Hepatic stellate cell (primary cell): Measurements from ENCODE around the gene AK5.

ENCODE experiments used
- DNase-seq: peaks from one replicate; pipeline ENCODE4 v3.0.0; 2011; ENCODE audit warnings: low spot score

AK5 gene

DNA sequence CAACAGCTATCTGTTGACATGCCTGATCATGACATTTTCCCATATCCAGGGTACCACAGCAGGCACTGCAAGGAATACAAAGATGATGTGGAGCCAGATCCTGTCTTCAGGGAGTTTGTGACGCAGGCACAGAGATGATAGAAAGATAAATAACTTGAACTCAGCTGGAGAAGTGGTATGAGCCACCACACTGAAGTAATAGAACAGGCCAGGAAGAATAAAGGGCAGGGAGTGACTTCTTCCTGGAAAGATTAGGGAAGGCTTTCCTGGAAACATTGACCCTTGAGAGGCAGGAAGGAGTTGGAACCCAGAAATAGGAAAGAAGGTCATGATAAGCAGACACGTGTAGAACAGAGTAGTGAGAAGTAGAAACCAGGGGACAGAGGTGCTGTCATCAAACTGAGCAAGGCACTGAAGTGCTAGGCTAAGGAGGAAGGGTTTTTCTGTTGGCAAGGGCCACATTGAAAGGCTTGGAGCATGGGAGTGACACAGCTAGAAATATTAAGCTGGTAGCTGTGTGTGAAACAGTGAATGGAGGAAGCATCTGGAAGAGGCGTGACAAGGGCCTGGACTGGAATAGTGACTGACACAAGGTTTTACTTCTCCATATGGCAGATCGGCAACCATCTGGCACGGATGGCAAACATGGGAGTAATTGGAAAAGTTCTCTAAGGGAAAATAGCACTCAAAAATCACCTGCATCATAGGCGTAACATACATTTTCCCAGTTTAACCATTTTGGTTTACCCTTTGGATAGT, 68.4 kb downstream of the AK5 start:
- no peak for DNase-seq

DNA sequence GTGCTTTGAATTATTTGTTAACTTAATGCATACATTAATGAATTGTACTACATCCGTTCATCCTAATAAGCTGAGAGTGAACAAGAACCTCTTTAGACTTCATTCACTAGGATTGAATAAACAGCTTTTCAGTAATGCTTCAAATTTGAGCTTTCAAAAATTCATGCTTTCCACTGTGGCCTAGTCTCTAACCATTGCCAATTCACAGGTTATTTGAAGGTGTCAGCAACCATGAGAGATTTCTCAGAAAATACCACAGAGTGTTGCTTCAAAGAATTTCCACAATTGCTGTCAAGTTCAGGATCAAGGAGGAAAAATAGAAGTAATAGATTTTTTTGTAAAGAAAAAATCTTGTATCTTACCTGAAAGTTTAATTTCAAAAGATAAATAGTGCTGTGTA, 72.7 kb downstream of the AK5 start:
- no peak for DNase-seq

DNA sequence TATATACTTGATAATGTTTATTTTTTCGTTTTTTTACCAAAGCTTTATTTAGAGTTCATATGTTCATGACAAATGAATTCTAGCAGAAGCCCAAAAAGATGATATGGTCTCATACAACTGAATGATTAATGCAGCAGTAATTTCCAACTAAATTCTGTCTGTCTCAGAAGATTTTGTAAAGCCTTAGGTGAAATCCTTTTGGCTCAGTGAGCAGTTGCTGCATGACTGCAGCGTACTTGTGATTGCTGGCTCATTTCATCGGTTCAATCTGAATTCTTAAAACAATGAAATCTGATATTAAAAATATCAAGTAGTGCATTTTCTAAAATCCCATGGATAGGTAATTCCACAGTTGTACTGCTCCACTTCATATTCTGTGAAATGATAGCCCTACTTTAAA, 73.2 kb downstream of the AK5 start:
- no peak for DNase-seq

DNA sequence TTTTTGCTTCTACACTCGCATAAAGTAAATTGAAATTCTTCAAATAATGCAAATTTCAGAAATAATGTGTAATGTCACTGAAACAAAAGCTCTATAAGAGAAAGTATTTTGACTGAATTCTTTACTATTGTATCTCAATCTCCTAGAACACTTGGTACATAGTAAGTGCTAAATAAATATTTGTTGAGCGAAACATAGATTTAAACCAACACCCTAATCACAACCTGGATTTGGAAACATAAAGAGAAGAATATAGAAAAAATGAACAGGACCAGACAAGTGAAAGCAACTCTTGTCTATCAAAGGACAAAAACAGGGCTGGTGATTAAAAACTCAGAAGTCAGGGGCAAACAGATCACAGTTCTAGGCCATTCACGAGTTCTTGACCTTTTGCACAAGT, 74.3 kb downstream of the AK5 start:
- DNase-seq = no peak

DNA sequence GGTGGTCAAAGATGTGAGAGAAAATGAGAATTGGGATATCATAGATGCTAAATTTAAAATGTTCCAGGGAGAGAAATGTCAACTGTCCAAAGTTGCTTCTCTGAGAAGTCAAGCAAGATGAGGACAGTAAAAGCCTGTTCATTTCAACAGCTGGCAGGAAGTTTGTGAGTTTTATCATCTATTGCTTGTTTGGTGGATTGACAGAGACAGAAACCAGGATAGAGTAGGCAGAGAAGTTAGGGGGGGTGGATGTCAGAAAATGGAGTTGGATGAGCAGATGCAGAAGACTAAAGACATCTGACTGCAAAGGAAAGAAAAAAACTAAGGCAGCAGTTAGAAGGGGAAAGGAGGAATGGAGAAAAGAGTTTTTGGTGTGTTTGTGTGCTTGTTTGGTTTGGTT, 78.4 kb downstream of the AK5 start:
- no peak for DNase-seq

DNA sequence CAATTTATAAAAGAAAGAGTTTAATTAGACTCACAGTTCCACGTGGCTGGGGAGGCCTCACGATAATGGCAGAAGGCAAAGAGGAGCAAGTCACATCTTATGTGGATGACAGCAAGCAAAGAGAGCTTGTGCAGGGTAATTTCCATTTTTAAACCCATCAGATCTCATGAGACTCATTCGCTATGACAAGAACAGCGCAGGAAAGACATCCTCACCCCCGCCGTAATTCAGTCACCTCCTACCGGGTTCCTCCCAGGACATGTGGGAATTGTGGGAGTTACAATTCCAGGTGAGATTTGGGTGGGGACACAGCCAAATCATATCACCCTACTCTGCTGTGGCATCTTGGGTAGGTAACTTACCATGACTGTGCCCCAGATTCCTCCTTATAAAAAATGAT, 79.8 kb downstream of the AK5 start:
- no peak for DNase-seq

DNA sequence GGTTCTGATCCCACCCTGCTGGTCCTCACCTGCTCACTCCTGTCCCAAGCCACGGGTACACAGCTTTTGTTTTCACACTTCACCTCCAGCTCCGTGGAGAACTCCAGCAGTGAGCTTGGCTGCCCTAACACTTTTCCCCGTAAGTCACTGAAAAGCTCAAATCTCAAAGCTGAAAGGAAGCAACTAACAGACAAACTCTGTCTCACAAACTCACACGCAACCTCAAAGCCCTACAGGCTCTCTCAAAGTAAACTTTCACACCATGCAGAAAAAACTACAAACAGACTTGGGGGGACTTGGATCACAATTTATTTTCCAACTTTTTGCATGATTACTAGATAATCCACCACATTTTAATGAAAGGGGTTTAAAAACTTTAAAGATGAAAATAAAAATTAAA, 88.3 kb downstream of the AK5 start:
- DNase-seq = no peak

DNA sequence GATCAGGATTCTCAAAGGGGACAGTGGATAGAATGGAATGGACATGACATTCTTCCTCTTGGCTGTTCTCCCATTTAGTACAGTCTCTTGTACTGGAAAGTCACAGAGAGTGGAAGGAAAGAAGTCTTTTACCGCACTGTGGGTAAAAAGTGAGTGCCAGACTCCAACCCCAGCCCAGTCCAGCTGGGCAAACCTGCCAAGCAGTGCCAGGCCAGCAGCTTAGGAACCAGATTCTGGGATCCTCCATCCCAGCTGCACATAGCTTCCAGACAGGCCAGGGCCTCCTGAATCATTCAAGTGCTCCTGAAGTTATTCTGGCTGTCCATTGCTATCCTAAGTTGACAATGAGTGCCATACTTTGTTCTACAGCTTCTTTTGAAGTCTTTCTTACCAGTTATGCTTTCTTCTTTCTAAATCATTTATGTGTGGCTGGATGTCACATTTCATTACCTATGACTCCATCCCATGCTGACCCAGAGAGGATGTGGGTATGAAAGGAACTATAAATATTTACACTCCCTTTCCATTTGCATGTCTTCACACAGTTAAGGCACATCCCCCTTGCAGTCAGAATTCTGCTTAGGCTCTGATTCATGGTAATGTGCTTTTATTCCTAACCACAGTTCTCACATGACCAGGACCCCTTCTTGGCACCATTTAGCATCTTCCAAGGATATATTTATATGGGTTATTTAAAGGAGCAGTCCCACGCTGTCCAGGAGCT, 88.9 kb downstream of the AK5 start:
- peak; percentile 42 for DNase-seq

DNA sequence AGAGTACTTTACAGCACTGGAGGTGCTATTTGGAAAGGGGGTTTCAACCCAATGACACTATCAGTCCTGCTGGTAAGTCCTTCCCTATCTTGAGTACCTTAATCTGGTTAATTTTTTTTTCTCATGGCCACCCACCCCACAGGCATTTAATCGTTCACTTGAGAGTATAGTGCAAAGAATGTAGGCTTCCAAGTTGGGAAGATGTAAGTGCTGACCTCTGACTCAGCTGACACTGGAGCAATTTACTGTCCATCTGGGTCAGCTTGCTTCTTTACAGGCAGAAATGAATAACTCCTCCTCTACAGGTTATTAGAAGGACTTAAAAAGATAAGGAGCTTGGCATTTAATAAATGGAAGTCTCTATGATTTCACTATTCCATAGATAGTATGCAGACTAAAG, 89.6 kb downstream of the AK5 start:
- DNase-seq = no peak

DNA sequence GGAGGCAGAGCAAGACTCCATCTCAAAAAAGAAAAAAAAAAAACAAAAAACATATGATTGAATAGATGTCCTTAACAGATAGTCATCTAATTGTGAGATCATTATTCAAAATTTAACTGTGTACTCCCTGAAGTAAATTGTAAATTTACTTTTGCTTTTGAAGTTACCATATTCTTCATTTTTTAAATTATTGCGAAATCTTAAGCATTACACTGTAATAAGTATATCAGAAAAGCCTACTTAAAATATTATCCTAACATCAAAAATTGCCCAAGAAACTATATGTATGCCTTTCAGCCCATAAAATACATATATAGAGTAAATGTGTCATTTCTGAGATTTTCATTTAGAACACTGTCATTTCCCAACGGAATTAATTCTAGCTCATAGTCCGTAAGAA, 91.9 kb downstream of the AK5 start:
- no peak for DNase-seq

DNA sequence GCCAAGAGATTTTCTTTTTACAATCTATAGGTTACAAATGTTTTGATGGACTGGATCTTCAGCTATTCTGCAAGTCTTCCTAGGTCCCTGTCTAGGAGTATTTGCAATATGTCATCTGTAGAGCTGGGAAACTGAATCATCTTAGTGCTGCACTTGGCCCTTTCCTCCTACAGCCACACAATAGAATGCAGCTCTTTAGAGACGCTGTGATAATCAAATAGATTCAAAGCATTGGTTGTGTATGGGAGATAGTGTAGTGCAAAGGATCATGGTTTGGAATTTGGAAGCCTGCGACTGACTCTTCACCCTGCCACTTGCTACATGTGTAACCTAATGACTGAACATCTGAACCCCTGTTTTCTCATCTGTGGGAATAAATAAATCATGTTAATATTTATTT, 93.7 kb downstream of the AK5 start:
- DNase-seq = no peak

DNA sequence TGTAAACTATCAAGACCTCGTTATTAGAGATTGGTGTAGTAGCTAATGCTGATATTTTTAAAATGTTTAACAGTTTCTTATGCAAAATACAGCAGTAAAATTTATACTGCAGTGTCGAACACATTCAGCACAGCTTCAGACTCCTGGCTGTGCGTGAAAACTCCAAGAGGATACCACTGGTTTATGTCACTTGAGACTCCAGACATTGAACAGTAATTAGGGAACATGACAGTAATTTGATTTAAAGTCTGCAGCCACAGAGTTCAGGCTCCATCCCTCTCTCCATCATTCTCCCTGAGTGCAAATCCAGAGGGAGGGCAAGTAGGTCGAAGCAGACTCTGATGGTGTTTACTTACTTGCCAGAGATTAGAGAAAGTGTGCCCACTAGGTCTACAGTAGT, 94.2 kb downstream of the AK5 start:
- no peak for DNase-seq

DNA sequence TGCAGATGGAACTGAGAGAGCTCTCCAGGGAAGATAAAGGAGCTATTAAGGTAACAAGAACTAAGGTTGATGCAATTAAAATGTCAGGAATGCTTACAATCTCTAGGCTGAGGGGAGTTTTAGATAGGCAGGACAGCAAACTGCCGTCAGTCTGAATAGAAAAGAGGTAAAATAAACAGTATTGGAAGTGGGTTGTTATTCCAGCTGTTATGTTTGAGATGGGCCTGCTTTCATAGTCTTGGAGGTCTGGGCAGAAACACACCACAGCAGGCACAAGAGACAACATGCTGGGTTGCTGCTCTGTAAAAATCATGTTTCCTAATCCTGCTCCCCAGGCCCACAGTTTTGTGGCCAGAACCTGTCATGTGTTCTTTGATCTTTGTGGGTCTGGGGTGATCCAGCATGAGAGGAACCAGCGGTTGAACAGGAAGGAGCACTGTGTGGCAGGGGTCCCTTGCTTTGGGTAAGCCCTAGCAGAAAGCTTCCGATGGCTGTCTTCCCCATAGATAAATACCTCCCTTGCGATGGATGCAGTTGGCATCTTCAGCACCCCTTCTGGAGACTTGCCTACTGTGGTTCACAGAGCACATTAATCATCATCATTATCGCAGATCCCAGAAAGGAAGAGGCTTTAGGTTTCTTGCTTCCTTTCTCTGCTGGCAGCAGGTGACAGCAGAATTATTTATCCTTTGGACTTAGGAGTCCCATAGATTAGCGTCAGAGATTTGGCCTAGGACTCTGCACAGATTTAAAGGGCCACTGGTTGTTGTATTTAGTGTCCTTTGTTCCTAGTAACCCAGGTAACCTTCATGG, 97.1 kb downstream of the AK5 start:
- DNase-seq = no peak

DNA sequence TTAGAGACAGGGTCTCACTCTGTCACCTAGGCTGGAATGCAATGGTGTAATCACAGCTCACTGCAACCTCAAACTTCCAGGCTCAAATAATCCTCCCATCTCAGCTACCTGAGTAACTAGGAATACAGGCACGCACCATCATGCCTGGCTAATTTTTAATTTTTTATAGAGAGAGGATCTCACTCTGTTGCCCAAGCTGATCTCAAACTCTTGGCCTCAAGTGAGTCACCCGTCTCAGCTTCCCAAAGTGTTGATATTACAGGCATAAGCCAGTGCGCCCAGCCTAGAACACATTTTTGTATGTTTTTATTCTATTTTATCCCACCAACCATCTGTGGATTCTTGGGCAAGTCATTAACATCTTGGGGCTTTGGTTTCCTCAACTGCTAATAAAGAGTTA, 100.5 kb downstream of the AK5 start:
- DNase-seq = no peak

DNA sequence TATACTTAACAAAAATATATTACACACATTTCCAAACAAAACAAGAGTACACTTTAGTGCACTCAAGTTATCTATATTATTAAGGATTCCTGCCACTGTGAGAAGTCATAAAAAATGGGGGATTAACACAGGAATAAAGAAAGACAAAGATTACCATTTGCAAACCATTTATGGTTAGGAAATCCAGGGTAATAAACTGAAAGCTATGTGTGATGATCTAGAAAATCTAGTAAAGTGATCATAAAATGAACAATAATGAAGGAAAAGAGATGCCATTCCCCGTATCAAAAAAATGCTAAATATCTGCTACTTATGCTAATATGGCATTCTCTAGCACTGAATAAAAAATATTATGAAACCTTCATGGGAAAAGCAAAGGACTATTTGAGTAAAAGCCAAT, 101.4 kb downstream of the AK5 start:
- DNase-seq = no peak

DNA sequence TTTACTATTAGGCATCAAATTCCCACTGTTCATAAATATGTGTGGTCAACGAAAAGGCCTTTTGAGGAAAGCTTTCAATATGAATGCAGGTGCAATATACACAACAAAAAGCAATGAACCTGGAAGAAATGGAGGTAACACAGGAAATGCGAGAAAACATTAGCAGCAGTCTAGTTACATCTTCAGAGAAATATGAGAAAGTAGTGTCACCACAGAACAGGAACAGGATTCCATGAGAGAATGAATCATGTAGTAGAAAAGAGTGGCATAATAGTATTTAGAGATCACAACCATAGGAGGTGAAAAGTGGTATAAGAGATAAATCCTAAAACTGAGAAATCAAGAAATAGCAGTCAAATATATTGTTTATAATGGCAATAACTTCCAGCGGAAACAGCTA, 103.7 kb downstream of the AK5 start:
- DNase-seq = no peak

DNA sequence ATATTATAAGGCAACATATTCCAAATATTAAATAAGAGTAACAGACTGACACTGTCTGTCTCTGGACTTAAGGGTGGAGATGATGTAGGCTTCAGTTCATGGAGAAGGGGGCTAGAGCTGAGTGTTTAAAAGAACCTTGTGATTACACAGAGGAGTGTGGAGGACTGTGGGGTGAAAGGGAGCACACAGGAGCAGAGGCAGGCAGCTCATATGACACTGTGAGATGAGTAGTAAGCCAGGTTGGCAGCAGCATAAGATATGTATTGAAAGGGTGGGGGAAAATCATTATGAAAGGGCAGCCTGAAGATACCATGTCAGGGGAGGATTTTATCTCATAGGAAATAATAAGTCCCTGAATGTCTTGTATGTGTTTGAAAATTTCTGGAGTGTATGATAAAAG, 104.5 kb downstream of the AK5 start:
- no peak for DNase-seq

DNA sequence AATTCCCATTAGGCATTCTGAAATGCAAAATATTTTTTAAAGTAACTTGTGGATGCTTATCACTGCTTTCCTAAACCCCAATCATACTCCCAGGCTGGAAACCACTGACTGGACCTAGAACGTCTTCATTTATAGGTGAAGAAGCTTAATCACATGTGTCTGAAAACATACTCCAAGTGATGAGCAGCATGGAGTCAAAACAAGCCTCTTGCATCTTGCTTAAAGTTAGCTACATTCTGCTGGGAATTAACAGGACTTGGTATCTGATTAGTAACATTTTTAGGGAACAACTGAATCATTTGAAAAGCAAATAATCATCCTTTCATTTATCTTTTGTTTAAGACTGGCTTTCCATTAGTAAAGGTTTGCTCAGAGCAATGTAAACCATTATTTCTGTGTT, 105.7 kb downstream of the AK5 start:
- DNase-seq = no peak

DNA sequence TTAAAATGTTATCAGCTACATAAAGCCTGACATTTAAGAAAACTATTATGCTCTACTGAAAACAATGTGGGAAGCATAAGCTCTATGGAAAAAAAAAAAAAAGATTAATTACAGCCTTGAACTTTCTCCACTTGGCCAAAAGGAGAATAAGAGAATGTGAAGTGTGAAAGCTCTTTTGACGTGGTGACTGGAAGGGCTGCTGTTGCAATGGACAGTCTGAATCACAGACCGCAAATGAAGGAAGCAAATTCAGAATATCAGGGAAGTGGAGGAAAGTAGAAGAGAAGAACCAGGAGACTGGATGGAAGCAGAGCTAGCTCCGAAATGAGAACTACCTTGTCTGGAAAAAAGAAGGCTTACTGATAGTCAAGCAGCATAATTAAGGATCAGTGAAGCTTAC, 106.8 kb downstream of the AK5 start:
- no peak for DNase-seq

DNA sequence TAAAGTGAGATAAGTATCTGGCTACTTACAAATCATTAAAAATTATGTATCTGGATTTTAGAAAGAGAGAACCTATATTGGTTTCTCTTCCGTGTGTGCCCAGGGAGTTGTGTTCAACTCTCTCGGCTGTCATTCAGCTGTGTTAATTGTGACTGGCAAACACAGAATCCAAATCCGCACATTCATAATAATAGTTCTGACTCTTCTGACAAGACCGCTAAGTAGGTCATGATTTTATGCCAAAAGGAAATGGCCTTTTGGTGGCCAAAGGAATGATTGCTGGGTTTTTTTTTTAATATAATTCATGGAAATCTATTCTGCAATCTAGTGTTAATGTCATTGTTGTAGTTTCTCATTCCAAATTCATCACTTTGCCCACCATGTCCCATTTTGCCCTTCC, 110.7 kb downstream of the AK5 start:
- DNase-seq = no peak

DNA sequence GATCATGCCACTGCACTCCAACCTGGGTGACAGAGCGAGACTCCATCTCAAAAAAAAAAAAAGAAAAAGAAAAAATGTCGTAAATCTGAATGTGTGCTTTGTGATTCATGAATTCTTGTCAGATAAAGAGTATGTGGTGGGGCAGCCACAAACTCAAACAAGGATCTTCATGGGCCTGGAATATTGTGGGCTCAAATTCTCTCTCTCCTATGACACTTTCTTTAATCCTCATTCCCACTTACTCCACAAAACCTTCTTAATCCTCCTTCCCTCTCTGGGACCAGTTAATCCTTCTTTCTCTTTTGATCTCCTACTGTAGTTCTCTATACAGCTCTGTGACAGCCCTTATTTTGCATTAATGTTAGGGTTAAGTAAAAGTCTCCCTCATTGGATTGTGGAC, 112.3 kb downstream of the AK5 start:
- DNase-seq = peak; percentile 26

DNA sequence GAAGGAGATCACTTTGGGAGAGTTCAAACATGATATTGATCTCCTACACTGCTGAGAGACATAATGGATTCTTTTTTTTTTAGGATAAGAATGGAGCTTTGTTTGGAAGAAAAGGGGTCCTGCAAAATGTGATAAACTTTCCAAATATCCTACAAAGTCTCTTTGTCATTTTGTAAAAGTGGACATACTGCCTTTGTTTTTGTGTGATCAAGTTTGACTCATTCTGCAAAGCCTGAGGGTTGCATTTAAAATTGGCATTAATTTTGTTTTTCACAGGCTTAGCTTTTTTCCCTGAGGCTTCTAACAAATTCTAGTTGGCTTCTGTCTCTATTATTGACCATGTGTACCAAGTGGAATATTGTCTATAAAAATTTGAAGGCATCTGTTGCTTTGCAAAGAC, 113.2 kb downstream of the AK5 start:
- DNase-seq = no peak

DNA sequence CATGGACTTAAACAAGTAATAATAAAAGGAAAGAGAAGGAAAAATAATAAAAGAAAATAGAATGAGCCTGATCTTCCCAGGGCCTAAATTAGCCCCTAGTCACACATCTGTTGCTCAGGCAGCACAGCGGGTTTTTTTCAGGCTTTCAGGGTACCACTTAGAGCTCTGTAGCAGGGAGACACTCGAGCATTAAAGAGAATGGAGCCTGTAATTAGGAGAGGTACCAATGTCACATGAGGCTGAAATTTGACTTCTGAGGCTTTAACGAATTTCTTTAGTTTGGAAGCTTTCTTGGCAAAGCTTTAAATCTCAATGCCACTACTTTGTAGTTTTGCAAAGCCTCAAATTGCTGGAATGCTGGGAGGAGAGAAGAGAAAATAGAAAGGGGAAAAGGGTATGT, 116.3 kb downstream of the AK5 start:
- no peak for DNase-seq
